8988T (cell line): ENCODE measurements around the gene GPR21.

Experiments used
- DNase-seq: peaks from one replicate; pipeline ENCODE4 v3.0.0; 2011

The GPR21 gene, protein sequence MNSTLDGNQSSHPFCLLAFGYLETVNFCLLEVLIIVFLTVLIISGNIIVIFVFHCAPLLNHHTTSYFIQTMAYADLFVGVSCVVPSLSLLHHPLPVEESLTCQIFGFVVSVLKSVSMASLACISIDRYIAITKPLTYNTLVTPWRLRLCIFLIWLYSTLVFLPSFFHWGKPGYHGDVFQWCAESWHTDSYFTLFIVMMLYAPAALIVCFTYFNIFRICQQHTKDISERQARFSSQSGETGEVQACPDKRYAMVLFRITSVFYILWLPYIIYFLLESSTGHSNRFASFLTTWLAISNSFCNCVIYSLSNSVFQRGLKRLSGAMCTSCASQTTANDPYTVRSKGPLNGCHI

DNA sequence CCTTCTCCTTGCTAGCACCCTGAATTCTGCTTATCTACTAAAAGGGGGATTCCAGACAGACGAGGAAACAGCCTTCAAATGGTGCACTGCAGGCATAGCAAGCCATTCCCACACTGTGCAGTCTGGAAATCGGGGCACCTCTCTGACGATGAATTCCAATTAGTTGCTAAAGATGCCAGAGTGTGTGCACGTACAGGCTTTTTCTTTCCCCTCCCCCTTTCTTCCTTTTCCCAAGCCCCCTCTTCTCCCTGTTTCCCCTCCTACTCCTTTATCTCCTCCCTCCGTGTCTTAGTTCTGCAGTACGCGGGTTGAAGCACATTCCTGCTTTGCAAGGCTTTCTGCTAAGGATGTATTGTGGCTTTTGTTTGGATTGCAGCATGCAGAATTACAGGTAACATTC lies at the start of gene GPR21:
Gene GPR21 (plus strand): TSS at position 316 of the 400 bp plus-strand sequence. CDS start 900 bp downstream, outside the sequence.
- no peak for DNase-seq

DNA sequence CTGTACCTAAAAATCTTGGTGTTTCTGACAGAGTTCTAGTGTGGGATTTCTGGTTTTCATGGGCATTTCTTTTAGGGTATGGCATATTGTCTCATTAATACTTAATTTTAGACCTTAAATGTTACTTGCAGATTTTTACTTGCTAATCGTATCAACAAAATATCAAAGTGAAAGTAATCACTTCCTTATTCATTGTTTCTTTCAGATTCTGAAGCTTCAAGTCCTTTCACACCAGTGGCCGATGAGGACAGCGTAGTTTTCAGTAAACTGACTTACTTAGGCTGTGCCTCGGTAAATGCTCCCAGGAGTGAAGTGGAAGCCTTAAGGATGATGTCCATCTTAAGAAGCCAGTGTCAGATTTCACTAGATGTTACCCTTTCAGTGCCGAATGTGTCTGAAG lies 47.5 kb upstream of the GPR21 start:
- no peak for DNase-seq

DNA sequence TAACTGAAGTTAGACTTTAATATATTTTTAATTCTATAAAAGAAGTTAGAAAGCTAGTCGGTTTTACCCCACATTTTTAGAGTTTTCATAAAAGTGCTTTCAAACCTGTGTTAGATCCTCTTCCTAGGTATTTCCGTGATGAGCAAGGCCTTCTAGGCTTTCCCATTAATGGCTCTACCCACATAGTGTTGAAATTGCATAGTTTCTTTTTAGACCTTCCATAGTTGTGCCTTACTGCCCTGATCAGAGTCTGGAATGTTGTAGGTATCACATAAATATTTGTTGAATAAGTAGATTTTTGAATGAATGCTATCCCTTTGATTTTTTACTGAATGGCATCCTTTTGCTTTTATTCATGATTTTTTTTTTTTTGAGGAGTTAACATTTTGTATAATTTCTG lies 45.3 kb upstream of the GPR21 start:
- DNase-seq = no peak

DNA sequence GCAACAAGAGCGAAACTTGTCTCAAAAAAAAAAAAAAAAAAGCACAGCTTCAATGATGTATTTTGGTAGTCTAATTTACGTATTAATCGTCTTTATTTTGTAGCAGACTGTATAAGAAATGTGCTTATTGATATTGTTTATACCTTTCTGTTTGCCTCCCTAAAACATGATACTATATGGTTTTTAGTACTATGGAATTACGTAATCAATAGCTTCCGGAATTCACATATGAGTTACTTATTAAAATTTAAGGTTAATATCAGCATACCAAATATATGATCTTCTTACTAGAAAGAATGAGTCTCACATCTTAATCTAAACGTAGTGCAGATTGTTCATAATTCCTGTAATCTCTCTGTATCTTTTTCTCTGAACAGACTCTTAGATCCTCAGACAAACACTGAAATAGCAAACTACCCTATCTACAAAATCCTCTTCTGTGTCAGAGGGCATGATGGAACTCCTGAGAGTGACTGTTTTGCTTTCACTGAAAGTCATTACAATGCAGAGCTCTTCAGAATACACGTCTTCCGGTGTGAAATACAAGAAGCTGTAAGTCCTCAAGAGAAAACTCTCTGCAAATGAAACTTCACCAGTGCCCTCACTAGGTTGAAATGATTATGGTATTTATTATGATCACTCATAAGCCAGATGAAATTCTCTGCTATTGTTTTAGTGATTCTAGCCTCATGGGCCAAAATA lies 44.4 kb upstream of the GPR21 start:
- DNase-seq = no peak

DNA sequence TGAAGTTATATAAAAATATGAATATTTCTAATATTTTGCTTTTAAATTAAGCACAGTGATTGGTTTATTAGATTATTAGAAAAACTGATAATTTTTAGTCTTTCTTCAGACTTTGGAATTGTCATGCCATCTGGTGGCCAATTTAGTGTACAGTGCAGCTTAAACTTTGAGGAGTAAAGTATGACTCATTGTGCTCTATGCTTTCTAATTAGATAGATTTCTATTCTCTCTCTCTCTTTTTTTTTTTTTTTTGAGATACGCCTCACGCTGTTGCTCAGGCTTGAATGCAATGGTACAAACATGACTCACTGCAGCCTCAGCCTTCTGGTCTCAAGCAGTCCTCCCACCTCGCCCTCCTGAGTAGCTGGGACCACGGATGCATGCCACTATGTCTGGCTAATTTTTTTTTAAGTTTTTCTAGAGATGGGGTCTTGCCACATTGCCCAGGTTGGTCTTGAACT lies 42.1 kb upstream of the GPR21 start:
- DNase-seq = no peak

DNA sequence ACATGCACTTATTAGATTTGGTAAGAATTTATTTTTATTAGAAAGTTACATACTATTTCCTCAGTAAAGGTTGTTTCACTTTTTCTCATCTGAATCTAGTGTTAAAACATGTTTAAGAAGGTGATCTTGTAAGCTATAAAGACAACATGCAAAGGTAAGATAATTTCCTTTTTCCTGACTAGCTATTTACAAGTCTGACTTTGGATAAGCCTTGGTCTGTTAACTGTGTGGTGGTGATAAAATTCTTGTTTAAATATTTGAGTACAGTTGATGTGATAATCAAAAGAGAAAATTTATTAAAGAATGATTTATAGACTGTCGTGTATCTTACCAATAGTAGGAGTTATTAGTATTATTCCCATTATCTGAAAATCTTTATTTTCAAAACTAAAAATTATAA lies 36.9 kb upstream of the GPR21 start:
- DNase-seq = no peak

DNA sequence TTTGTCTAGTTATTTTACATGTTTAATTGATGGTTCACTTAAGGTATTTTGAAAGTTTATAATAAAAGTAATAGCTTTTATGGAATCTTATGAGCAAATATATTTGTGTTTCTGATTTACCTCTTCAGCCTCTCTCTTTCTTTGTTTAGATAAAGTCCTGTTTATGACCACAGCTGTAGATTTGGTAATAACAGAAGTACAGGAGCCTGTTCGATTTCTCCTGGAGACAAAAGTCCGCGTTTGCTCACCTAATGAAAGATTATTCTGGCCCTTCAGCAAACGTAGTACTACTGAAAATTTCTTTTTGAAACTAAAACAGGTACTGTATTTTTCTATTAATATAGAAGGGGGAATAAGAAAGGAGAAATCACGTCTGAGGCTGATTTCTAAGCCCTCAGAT lies 35.0 kb upstream of the GPR21 start:
- DNase-seq = no peak

DNA sequence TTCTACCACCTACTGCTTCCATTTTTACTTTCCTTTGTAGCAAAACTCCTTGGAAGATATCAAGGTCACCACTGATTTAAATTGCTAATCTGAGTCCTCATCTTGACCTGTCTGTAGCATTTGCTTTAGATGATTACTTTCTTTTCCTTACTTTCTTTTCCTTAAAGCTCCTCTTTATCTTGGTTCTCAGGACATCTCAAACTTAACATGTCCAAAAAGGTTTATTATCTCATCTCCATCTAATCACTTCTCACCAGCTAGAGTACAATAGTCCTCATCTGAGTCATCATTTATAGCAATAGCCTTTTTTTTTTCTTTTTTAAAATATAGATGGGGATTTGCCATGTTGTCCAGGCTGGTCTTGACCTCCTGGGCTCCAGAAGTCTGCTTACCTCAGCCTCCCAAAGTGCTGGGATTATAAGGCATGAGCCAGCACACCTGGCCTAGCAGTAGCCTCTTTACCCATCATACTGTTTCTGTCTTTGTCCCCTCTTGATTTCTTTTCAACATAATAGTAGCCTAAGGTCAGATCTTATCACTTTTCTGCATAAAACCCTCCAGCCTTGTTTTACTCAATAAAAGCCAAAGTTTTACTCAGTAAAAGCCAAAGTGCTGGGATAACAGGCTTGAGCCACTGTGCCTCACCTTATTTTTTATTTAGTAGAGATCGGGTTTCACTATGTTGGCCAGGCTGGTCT lies 32.9 kb upstream of the GPR21 start:
- DNase-seq = no peak

DNA sequence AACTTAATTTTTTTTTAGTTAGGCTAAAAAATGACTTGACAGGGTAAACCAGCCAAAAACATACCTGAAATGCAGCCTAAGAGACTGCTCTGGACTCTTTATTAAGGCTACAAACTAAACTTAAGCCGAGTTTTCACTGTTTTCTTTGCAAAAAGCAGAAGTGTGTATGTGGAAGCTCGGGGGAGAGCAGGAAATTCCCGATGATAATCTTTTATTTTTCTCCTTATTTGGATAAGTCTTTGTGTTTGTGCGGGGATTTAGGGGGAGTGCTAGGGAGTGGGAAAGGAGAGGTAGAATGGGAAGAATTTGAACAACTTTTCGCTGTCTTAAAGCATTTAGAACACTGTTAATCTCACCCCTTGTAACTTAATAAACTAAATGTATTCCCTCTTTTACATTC lies 30.7 kb upstream of the GPR21 start:
- DNase-seq = no peak

DNA sequence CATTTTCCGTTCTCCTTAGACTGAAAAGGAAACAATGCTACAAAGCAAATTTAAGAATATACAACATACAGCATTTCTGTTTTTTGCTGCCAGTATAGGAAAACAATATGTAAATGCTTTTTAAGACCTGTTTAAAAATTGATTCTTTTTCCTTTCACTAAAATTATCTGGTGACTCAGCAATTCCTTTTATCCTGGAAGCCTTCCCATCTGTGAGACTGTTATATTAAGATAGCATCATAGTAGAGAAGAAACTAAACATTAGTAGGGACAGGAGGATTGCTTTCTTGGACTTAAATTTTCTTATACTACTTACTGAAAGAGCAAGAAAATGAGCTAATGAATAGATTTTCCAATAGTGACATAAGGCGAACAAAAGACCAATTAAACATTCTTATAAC lies 30.0 kb upstream of the GPR21 start:
- no peak for DNase-seq

DNA sequence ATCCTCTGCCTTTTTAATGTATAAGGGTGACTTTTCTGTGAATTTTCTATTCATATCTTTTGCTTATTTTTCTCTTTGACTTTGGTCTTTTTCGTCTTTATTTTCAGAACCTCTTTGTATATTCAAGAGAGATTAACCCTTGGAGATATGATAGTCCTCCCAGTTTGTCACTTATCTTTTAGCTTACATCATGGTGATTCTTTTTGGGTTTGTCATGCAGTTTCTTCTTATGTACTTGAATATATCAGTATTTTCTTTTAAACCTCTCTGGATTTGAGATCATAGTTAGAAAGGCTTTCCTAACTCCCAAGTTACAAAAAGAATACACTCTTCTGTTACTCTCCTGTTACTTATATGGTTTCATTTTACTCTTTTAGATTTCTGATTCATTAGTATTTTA lies 27.5 kb upstream of the GPR21 start:
- no peak for DNase-seq

DNA sequence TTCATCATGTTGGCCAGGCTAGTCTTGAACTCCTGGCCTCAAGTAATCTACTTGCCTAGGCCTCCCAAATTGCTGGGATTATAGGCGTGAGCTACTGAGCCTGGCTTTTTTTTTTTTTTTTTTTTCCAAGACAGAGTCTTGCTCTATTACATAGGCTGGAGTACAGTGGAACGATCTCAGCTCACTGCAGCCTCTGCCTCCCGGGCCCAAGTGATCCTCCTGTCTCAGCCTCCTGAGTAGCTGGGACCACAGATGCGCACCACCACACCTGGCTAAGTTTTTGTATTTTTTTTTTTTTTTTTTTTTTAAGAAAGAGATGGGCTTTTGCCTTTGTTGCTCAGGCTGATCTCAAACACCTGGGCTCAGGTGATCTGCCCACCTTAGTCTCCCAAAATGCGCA lies 26.2 kb upstream of the GPR21 start:
- DNase-seq = no peak

DNA sequence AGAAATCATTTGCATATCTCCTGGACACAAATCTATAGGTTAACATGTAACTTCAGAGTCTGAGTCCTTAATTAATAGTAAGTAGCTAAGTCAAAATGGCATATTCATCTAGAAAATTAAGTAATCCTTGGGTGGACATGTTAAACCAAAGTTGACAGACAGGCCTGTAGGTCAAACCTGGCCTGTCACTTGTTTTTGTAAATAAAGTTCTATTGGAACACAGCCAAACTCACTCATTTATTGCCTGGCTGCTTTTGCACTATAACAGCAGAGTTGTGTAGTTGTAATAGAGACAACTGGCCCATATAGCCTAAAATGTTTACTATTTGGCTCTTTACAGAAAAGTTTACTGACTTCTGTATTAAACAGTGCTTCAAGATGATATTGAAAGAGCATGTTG lies 24.6 kb upstream of the GPR21 start:
- no peak for DNase-seq

DNA sequence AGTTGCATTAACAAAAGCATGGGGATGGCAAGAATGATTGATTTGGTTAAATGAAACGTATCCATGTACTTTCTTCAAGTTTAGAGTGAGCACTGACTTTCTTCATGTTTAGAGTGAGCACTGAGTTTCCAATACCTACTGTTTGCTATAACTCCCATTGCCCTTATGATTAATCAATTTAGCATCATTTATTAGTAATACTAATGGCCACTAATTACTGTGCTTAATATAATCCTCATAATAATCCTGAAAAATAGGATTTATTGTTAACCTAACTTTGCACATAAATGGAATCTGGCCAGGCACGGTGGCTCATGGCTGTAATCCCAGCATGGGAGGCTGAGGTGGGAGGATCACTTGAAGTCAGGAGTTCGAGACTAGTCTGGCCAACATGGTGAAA lies 22.1 kb upstream of the GPR21 start:
- no peak for DNase-seq

DNA sequence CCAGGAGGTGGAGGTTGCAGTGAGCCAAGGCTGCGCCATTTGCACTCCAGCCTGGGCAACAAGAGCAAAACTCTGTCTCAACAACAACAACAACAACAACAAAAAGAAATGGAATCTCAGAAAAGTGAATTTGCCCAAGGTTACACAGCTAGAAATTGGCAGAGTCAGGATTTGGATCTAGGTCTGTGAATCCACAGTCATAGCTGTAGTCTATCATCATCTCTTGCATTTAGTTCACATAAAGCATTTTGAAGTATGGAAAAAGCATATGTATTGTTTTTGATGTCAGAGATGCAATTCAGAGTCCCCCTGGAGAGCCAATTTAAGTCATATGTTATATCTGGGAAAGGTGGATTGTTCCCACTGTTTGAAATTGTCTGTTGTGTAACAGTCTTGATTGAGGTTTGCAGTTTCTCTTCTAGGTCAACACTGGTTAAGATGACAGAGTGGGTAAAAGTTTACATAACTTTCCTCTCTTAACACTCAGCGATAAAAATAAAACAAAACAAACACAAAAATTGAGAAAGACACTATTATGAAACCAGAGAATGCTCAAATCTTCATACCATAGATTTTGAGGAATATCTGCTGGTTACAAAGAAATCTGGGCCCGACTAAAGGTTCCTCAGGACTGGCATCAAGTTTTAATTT lies 21.5 kb upstream of the GPR21 start:
- DNase-seq = no peak

DNA sequence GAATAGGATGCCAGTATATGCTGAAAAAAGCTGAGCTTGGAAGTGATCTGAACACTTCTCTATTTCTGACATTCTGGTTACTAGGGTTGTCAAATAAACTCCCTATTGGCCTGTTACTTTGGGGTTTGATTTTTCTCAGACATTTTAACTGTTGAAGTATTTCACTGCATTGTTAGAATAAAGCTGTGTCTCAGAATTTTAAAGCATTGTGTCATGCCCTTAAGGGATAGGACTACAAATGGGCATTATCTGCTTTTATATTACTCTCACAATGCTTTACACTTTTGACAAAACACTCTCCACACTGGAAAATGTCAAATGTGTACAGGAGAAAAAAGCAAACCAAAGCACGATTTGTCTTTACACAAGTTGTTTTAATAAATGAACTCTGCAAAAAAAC lies 16.8 kb upstream of the GPR21 start:
- no peak for DNase-seq

DNA sequence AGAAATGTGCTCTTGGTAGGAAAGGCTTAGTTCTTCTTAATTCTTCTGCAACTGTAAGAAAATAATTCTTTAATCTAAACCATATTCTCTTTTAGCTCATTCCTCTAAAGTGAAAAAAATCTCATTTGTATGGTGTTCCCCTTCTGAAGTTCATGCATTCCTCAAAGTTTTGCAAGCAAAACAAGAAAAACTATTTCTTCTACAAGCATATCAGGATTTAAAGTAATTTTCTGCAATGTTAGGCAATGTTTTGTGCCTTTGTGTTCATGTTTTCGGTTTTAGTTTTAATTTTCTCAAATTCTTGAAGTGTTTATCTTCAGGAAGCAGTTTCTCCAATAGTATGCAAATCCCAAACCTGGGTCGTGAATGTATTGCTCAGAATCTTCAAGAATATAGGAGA lies 12.7 kb upstream of the GPR21 start:
- no peak for DNase-seq

DNA sequence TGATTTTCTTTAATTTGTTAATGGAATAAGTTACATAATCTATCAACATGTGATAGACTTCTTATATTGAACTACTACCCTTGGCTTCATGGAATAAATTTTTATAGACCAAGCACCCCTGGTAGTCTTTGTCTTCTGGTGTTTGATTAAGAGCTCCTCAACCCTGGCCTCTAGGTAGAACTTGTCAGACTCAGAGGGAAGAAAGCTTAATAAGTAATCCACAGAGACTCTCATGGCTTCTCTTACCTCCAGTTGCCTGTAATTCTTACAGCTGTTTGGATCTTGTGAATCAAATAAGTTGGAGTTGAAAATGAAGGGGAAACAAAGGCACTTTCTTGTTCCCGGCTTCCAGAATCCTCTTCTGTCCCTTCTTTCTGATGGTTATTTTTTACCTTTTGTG lies 7.0 kb upstream of the GPR21 start:
- no peak for DNase-seq

DNA sequence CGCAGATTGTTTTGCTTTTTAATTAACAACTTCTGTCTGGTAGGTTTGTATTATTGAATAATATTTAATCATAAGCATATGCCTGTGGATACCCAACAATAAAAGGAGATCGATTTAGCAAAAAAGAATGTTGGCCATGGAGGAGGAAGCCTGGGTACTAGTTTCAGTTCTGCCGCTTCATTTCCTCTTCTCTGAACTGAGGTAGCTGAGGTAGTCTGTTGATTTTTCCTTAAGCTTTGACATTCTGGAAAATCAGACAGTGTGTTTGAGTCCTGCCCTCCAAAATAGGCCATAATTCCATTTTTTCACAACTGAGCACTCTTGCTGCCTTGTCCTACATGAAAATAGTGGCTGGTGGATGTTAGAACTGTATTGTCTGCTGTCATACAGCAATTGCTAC lies 6.0 kb upstream of the GPR21 start:
- no peak for DNase-seq

DNA sequence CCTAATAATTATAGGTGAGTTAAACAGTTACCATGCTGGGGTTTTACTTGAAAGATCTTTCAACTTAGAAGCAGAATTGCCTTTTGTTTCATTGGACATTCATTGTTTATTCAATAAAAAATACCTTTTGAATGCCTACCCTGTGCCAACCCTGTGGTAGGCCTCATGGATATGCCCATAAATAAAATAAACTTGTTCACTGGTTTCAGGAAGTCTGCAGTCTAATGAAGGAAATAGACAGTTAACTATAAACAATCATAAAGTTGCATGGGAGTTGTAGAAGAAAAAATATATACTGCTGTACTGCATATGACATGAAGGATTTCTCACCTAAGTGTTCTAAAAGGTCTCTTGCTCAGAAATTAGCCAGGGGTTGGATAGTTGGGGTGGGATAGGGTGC lies 5.3 kb upstream of the GPR21 start:
- no peak for DNase-seq

DNA sequence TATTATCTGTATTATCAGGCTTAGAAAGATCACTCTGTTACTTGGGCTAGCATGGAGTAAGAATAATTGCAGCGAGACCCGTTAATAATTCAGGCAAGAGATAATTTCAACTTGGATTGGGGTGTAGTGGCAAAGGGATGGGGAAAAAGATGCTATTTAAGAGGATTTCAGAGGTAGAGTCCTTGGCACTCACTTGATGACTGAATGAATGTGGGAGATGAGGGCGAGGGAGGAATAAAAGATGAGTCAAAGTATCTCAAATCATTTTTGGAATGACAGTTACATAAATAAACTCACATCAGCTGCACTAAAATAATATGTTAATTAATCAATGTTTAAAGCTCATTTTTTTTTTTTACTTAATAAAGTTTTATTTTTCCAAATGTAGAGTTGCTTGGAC lies 4.5 kb upstream of the GPR21 start:
- no peak for DNase-seq

DNA sequence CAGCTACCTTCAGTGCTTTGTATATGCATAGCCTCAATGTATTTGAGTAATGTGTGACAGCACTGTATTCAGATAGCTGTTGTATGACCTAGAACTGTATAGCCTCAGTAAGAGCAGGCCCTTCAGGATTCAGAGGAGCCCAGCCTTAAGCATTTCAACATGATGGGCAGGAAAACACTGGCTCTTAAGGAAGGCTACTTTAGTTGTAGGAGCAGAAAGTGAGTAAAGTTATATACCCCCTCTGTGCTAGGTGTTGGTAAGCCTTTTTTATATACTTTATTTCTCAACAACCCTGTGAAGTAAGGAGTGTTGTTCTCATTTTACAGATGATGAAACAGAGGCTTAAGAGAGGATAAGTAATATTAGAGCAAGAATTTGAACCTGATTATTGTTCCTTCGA lies 1.5 kb upstream of the GPR21 start:
- DNase-seq = no peak

DNA sequence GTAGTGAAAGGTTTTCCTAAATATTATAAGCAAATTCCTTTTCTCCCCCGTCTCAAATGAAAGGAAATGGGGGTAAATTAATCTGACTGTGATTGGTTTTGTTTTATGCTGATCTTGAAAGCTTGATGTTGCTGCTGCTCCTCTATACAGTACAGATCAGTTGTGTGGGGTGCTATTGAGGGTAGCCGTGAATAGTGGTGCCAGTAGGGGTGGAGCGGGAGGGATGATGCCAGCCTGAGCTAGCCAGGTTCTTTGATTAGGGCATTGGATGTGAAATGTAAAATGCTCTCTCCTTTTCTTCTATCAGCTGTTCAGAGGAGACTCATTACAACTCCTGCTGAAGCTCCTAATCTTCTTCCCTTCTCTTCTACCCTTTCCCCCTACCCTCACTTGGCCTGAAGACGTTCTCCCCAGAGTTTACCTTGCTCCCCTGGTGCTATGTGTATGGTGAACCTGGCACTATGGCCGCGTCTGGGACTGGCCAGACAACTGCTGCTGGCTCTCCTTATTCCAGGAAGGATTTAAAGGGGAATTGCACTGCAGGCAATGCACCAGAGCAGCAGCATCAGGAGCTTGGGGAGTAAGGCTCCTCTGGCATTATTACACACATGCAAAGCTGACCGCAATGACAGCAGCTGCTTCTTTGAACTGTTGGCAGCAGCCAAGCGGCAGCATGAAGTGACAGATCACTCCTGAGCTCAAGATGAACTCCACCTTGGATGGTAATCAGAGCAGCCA lies 566 bp downstream of the GPR21 start:
- DNase-seq = no peak
